HG02763 (cell line): ENCODE results near the gene ZNF292.
"Not testable (repeated sequence)": the region's sequence is repeated elsewhere in the genome, so short reads cannot be mapped to it uniquely, and the experiment has no call there.

ENCODE experiments used
- ATAC-seq: cut with Tn5 transposase; IDR thresholded peaks from one replicate; pipeline ENCODE4 v1.9.1; 2021; ENCODE audit warnings: mild to moderate bottlenecking, moderate library complexity; ENCODE audit not compliant: unreplicated experiment

The ZNF292 gene

DNA sequence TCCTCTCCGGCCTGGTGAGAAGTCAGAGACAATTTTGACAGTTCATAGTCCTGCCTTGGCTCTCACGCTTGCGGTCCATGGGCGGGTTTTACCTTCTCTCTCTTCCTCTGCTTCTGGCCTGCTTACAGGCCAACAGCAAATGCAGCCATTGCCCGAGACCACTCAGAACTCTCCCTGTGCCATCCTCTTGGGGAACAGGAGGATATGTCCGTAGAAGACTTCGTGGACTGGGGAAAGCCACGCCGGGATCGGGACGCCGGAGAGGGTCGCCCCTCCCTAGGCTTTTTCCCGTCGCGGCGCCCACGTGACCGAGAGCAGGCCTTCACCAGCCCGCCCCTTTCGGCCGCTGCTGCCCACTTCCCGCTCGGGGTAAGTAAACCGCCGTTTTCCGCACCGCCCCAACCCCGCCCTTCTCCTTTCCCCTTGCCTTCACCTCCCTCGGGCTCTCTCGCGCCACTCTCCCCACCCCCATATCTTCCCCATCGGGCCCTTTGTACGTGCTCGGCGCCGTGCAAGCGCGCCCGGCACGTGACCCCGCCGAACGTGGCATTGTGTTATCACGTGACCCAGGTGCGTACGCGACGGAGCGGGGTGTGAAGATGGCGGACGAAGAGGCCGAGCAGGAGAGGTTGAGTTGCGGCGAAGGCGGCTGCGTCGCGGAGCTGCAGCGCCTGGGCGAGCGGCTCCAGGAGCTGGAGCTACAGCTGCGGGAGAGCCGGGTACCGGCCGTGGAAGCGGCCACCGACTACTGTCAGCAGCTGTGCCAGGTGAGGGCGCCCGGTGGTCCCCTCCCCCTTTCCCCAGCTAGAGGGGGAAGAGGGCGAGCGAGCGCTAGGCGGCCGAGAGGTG is at the start of gene ZNF292:
Gene ZNF292, plus strand, starts transcription at position 573 of the 849 bp plus-strand sequence. Its CDS starts 27 bp downstream, at position 600.
- ATAC-seq, result peak; percentile 64

DNA sequence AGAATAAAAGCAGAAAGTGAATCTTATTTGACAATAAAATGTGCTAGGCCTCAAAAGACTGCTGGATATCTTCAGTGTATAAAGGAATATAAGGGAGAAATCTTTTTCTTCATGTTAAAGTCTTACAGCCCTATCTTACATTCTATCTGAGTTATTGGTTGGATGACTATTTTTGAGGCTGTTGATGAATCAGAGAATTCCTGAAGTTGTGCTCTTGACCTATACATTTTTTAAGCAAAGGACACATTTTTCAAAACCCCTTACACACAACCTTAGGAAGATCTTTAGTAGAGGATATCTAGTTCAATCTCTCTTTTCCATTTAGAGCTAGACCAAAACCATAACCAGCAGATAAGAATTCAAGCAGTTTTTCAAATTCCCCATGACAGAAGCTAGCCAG is 49.5 kb upstream of the ZNF292 start:
- ATAC-seq, result no peak

DNA sequence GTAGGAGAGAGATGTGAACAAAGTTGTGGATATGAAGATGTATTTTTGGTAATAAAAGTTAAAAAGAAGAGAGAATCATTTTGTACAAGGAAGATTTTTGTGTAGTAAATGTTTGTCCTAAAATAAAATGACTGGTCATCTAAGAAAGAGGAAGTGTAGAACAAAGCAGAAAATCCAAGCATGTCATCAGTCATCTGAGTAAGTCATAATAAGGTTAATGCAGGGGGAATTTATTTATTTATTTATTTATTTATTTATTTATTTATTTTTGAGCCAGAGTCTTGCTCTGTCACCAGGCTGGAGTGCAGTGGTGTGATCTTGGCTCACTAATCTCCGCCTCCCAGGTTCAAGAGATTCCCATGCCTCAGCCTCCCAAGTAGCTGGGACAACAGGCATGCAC is 44.7 kb upstream of the ZNF292 start:
- no peak for ATAC-seq

DNA sequence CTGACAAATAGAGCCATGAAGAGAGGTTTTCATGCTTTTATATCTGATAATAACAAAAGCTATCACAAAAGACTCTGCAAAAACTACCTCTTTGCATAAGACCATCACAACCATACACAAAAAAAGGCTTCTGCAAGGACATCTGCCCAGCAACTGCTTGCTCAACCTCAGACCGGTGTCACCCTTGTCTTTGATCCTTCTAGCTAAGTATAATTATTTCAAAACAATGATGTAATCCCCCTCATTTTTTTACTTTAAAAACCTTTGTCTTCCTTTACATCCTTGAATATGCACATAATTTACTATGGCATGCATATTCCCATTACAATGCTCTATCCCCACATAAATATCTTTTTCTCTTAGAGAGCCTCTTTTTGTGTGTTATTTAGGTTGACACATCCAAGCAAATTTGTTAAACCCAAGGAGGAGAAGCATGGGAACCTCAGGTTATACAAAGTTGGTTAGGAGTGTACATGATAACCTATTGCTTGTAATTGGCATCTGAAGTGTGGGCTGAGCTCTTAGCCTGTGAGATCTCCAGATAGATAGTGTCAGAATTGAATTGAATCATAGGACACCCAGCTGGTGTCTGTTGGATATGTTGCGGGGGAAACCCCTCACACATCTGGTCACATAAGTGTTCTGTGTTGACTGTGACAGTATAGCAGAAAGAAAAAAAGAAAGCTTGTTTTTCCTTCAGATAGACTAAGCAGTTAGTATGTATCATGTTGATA is 39.8 kb upstream of the ZNF292 start:
- ATAC-seq, result peak; percentile 72

DNA sequence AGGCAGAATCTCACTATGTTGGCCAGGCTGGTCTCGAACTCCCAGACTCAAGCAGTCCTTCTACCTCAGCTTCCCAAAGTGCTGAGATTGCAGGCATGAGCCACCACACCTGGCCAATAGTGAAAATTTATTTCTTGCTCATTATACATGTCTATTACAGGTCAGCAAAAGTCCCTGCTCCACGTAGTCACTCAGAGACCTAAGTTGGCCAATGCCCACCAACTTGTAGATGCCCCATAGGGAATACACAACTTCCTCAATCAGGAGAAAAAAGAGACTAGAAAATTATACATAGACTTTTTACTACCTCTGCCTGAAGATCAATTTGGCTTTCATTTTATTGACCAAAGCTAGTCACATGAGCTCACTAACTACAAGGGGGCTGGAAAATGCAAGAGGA is 38.4 kb upstream of the ZNF292 start:
- ATAC-seq, result no peak

DNA sequence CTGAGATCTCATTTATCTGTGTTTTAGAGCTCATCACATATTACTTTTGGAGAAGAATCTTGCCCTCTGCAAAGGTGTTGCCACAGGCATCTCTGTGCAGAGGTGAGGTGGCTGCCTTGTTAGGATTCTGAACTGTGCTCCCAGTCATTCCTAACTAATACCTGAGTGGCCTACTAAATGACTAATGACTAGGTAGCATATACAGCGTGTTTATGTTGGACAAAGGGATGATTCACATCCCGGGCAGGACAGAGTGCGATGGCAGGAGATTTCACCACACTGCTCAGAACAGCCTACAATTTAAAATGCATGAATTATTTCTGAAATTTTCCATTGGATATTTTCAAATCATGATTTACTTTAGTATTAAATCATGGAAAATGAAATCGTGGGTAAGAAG is 37.3 kb upstream of the ZNF292 start:
- no peak for ATAC-seq

DNA sequence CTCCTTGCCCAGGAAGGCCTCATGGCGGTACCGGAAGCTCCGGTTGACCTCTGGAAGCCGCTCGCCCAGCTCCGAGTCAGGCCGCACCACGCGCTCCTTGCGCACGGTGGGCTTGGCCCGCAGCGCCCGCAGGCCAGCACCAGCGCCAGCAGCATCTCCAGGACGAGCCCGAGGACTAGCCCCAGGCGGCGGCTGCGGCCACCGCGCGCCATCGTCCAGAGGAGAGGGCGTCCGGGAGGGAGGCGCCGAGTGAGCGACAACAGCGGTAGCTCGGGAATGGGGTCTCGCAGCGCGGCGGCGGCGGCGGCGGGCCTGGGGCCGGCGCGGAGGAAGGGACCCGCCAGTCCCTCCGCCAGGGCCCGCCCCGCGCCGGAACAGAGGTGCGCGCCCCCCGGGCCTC is 32.9 kb upstream of the ZNF292 start:
- ATAC-seq, result no peak

DNA sequence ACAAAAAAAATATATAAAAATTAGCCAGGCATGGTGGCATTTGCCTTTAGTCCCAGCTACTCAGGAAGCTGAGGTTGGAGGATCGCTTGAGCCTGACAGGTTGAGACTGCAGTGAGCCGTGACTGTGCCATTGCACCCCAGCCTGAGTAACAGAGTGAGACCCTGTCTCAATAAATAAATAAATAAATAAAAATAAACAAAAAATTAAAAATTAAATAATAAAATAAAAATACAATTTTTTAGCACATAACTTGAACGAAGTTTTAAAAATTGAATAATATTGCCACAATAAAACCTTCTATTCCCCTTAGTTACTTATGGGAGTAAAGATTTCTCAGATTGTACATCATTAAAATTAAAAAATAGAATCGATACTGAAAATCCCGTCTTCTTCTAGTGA is 31.3 kb upstream of the ZNF292 start:
- no peak for ATAC-seq

DNA sequence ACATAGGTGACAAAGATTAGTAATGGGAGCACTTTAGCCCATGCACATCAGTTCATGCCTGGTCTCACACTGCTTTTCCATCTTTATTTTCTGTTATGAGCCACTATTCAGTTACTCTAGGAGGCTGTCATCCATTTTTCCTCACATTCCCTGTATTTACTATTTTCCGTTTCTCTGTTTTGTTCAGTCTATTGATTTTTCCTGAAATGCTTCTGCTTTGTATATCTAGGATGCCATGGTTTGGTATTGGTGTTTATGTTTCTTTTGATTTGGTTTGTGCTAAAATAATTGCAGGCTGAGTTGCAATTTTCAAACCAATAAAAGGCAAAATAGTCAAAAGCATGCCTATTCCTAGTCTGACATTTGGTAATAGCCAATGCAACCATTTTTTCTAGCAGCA is 28.9 kb upstream of the ZNF292 start:
- no peak for ATAC-seq

DNA sequence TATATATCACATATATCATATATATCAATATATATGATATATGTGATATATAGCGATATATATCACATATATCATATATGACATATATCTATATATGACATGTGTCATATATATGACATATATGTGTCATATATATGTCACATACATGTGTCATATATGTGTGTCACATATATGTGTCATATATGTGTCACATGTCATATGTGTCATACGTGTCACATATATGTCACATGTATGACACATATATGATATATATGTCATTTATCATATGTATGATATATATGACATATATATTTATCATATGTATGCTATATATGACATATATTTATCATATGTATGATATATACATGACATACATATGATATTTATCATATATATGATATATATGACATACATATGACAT is 27.6 kb upstream of the ZNF292 start:
- no peak for ATAC-seq

DNA sequence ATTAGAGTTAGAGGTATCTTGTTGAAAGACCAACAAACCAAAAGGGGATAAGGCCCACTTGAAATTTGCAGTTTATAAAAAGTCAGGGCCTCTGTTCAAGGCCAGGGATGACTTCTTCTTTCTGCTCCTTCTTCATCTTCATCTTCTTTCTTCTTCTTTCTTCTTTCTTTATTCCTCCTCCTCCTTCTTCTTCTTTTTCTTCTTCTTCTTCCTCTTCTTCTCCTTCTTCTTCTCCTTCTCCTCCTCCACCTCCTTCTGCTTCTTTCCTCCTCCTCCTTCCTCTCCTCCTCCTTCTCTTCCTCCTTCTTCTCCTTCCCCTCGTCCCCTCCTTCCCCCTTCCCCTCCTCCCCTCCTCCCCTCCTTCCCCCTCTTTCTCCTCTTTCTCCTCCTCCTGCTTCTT is 18.4 kb upstream of the ZNF292 start:
- no peak for ATAC-seq

DNA sequence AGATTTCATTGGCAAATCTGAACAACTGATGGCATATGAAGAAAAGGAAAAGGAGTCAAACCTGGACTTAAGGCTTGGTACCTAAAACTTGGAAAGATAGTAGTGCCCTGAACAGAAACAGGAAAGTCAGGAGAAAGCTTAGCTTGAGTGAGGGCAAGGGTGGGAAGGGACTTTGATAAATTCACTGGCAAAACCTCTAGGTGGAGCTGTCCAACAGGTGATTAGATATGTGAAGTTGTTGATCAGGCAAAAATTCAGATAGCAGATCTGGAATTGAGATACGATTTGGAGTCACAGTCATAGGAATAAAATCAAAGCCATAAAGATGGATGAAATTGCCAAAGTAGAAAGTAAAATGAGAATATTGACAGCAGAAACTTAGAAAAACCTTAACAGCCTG is 16.1 kb upstream of the ZNF292 start:
- ATAC-seq, result no peak

DNA sequence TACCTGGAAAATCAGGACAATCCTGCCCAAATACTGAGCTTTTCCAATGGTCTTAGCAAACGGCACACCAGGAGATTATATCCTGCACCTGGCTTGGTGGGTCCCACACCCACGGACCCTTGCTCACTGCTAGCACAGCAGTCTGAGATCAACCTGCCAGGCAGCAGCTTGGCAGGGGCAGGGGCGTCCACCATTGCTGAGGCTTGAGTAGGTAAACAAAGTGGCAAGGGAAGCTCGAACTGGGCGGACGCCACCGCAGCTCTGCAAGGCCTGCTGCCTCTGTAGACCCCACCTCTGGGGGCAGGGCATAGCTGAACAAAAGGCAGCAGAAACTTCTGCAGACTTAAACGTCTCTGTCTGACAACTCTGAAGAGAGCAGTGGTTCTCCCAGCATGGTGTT is 15.4 kb upstream of the ZNF292 start:
- ATAC-seq, result not testable (repeated sequence)

DNA sequence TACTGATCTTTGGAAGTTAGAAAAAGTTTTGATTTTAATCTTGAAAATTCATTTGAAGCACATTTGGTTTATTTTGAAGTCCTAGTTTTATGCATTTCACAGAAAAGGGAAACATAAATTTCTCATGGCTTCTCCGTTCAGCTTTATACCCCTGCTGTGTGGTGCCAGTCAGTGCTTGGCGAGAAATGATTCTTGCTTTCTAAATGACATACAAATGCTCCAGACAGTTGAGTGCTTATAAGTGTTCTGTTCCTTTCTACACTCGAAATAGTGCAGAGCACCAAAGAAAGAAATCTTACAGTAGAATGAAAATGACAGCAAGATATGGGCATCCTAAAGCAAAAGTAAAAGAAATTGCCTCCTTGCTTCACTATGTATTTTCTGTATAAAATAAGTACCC is 9.0 kb upstream of the ZNF292 start:
- peak; percentile 69 for ATAC-seq

DNA sequence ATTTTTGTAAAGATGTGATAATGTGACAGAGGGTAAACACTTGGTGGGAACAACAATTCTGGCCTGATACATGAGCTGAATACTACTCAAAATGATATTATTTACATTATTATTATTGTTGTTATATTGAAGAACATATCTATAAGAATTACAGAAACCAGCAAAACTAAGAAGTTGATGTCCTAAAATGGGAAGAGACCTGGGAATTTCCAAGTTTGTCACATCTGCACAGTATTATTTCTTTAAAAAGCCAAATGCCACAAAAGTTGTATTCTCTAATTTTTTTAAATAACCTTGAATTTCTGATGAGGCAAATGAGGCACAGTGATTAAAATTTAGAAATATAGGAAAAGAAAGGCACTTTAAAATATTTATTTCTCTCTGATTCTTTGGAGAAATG is 5.0 kb upstream of the ZNF292 start:
- no peak for ATAC-seq

DNA sequence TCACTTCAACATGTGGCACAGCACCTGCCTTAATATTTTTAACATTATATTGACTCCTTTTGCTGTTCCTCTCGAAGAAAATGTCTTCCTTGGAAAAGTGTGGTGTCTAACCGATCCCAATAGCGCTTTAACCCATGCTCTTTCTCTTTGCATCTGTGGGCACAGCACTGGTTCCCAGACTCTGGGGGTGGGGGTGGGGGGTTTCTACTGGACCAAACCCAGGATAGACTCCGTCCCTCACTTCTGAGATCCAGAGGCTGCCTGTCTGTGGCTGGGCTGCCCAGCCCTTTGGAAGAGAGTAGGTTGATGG is 3.9 kb upstream of the ZNF292 start:
- no peak for ATAC-seq

DNA sequence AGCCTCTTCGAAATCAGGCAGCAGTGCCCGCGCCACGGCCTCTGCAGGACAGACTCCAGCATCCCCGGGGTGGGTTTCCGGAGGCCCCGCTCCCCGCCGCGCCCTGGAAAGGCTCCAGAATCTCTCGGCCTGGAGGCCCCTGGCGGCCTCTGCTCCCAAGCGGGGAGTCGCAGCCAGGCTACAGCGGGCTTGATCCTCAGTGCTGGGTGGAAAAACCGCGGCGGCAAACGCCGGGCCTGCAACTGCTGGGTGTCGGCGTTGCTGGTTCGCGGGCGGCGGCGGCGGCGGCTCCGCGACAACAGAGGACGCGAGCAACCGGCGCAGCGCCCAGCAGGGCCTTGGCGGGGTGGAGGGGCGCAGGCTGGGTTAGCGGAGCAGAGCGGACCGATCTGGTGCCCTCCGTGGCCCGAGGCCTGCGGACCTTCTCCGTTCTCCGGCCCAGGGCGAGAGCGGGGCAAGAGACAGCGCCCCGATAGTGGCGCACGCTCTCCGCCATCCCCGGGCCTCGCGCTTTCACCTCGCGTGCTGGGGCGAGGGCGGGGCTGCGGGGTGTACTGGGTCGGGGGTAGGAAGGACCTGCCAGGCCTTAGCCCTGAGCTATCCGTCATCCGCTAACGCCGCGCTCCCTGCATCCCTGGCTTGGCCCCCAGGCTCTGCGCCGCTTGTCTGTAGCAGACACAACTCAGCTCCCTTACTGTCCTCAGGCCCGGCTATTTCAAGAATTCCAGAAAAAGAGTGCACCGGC is 3.4 kb upstream of the ZNF292 start:
- ATAC-seq, result peak; percentile 31

DNA sequence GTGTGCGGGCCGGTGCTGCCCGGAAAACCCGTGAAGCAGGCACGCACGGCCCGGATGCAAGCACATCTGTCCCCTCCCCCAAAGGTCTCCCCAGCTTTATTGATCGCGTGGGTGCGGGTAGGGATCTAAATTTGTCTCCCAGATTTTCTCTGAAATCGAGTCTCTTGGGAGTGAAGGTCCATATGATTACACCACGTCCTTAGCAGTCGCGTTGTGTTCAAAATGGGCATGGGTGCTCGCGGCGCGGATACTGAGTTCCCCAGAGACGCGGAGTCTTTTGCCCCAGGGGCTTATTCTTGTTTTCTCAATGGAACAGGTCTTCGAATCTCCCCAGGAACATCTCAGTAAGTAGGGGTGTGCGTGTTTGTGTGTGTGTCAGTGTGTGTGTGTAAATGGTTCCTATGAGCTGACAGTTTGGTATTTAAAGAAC is 2.8 kb upstream of the ZNF292 start:
- ATAC-seq, result peak; percentile 0

DNA sequence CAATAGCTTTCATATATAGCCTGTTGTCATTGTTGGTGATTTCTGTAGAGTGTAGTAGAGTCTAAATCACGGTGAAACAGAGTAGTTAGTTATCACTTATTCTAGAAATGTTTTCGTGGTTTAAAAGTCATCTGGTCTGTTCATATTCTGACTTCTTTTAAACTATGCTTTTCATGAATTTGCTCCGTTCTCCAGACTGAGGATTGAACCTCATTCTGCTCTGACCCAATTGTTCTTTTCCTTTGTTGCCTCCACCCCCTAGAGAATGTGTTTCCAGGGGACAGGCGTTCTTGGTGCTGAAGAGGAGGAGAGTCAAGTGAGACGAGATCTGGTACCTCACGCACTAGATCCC is 748 bp upstream of the ZNF292 start:
- ATAC-seq, result no peak

DNA sequence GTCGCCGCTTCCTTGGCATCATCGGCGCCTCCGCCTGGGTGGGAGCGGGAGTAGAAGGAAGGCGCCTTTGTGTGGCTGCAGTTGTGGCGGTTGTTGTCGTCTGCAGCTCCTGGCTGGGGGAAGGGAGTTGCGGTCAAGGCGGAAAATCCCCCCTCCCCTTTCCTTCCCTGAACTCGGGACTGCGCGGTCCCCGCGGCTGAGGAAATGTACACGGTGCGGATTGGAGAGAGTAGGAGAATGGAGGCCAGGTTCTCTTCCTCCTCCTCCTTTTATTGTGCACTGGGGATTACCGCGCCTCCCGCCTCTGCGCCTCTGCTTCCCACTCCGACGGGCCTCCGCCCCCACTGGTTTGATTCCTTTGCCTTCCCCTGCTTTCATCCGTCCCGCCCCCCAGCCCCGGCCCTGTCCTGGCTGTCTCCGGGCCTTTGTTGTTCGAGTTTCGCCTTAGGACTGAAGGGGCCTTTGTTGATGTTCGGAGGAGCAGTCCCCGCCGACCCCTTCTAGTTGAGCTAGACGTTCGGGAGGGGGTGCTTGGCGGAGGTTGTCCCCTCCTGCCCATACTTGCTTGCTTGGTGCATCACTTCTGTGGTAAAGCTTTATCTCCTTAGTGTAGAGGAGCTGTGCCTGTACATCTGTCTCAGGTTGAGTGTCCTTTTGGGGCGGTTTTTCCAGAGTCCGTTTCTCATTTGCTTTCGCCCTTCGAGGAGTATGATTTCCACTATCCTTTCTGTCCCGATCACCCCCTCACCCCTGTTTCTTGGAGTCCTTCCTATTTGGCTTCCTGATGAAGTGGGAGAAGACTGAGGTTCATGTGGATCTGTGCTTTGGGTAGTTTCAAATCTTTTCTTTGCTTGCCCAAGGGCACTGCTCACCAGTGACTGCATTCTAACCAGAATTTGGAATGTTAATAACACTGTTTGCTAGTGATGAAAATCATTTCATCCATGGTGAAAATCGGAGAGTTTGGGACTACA is 764 bp downstream of the ZNF292 start:
- ATAC-seq, result peak; percentile 0

DNA sequence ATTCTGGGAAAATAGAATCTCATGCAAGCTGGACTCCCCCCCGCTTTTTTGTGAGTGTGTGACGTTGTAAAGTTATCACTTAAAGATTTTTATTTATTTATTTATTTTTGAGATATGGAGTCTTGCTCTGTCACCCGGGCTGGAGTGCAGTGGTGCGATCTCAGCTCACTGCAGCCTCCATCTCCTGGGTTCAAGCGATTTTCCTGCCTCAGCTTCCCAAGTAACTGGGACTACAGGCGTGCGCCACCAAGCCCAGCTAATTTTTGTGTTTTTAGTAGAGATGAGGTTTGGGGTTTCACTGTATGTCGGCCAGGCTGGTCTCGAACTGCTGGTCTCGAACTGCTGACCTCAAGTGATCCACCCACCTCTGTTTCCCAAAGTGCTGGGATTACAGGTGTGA is 2.2 kb downstream of the ZNF292 start:
- ATAC-seq, result not testable (repeated sequence)
